GM12878 (cell line): ENCODE results near the gene TBC1D12.

ENCODE experiments used
- HDAC6 ChIP-seq: fragments of 200-600 bp; sonication (generic); IDR thresholded peaks from one replicate; pipeline ENCODE4 v1.8.0; 2017; ENCODE audit warnings: antibody characterized with exemption; ENCODE audit not compliant: unreplicated experiment
- NBN ChIP-seq: fragments of 450-650 bp; IDR thresholded peaks from 2 replicates; pipeline ENCODE4 v1.6.1; 2016
- SREBF2 ChIP-seq: IDR thresholded peaks from 2 replicates; pipeline ENCODE4 v1.6.1; 2012; ENCODE audit warnings: mild to moderate bottlenecking, low read length
- TCF3 ChIP-seq: IDR thresholded peaks from 2 replicates; pipeline ENCODE4 v1.6.1; 2012; ENCODE audit warnings: low read depth, mild to moderate bottlenecking, low read length, borderline replicate concordance; ENCODE audit not compliant: insufficient read depth
- TF ChIP-seq, protein P1 (sequence below): IDR thresholded peaks from 2 replicates; pipeline ENCODE4 v1.6.1; 2012; ENCODE audit warnings: mild to moderate bottlenecking, low read depth, low read length
- TF ChIP-seq, protein P2 (sequence below), 3 experiments: IDR thresholded peaks in 2 of 3; conservative IDR thresholded peaks in 1 of 3; 2 replicates each; pipeline ENCODE4 v1.5.1; 2011; ENCODE audit warnings: low read depth in 3 of 3, low read length in 3 of 3, mild to moderate bottlenecking in 3 of 3, control low read depth in 2 of 3, moderate library complexity in 2 of 3, inconsistent platforms in 1 of 3, mixed read lengths in 1 of 3; ENCODE audit not compliant: control insufficient read depth in 2 of 3, insufficient read depth in 1 of 3; ENCODE audit errors: extremely low read depth in 1 of 3

DNA sequence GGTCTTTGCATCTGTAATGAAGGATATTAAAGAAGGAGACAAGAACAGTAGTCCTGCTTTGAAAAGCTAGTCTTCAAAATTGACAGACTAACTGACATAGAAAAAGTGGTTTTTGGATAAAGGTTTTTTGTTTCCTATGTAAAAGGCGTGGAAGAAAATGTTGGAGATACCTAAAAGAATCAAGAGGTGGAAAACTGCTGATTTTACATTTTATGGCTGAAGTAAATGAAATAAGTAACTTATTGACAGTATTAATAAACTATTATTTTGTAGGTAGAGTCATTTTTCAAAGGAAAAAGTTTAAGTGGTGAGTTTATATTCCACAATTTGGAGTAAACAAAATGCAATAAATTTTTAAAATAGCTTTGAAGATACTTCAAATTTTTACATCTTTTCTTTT lies 130.7 kb downstream of the TBC1D12 start:
- TF ChIP-seq TCF3 (no peak), SREBF2 (no peak), NBN (no peak), HDAC6 (no peak)
- TF ChIP-seq, protein P1, sequence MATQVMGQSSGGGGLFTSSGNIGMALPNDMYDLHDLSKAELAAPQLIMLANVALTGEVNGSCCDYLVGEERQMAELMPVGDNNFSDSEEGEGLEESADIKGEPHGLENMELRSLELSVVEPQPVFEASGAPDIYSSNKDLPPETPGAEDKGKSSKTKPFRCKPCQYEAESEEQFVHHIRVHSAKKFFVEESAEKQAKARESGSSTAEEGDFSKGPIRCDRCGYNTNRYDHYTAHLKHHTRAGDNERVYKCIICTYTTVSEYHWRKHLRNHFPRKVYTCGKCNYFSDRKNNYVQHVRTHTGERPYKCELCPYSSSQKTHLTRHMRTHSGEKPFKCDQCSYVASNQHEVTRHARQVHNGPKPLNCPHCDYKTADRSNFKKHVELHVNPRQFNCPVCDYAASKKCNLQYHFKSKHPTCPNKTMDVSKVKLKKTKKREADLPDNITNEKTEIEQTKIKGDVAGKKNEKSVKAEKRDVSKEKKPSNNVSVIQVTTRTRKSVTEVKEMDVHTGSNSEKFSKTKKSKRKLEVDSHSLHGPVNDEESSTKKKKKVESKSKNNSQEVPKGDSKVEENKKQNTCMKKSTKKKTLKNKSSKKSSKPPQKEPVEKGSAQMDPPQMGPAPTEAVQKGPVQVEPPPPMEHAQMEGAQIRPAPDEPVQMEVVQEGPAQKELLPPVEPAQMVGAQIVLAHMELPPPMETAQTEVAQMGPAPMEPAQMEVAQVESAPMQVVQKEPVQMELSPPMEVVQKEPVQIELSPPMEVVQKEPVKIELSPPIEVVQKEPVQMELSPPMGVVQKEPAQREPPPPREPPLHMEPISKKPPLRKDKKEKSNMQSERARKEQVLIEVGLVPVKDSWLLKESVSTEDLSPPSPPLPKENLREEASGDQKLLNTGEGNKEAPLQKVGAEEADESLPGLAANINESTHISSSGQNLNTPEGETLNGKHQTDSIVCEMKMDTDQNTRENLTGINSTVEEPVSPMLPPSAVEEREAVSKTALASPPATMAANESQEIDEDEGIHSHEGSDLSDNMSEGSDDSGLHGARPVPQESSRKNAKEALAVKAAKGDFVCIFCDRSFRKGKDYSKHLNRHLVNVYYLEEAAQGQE: no peak
- TF ChIP-seq, protein P2, sequence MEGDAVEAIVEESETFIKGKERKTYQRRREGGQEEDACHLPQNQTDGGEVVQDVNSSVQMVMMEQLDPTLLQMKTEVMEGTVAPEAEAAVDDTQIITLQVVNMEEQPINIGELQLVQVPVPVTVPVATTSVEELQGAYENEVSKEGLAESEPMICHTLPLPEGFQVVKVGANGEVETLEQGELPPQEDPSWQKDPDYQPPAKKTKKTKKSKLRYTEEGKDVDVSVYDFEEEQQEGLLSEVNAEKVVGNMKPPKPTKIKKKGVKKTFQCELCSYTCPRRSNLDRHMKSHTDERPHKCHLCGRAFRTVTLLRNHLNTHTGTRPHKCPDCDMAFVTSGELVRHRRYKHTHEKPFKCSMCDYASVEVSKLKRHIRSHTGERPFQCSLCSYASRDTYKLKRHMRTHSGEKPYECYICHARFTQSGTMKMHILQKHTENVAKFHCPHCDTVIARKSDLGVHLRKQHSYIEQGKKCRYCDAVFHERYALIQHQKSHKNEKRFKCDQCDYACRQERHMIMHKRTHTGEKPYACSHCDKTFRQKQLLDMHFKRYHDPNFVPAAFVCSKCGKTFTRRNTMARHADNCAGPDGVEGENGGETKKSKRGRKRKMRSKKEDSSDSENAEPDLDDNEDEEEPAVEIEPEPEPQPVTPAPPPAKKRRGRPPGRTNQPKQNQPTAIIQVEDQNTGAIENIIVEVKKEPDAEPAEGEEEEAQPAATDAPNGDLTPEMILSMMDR (IDR thresholded peaks at IDR 0.05 in 2 of 3, conservative IDR thresholded peaks at IDR 0.05 in 1 of 3; ENCODE audit: control insufficient read depth in 2 of 3, extremely low read depth in 1 of 3, insufficient read depth in 1 of 3, low read depth in 3 of 3, low read length in 3 of 3): no peak
